ES-I3 (cell line): ENCODE results near the gene PSMD3.

Source experiments
- H3K36me3 ChIP-seq: 2 replicates; pipeline ENCODE4 v1.6.1; 2013; ENCODE audit warnings: mild to moderate bottlenecking, low read length, control low read depth, moderate library complexity; ENCODE audit not compliant: insufficient read depth
- H3K4me1 ChIP-seq: 2 replicates; pipeline ENCODE4 v1.6.1; 2013; ENCODE audit warnings: mild to moderate bottlenecking, control low read depth, low read length; ENCODE audit not compliant: insufficient read depth
- H3K9ac ChIP-seq: 2 replicates; pipeline ENCODE4 v1.6.1; 2013; ENCODE audit warnings: low read depth, mild to moderate bottlenecking, low read length, moderate library complexity
- H3K9me3 ChIP-seq: 2 replicates; pipeline ENCODE4 v1.6.1; 2013; ENCODE audit warnings: mild to moderate bottlenecking, low read length, moderate library complexity; ENCODE audit not compliant: control insufficient read depth, insufficient read depth

PSMD3 gene

GRCh38 chr17:39970157-39970692 is 10.4 kb upstream of the PSMD3 start:
- no peaks in the 10 kb centered on the region for H3K4me1 ChIP-seq
- no peak overlapping the region for H3K9ac ChIP-seq
- no peaks in the 10 kb centered on the region for H3K9me3 ChIP-seq
- H3K36me3 ChIP-seq, result no peaks in the 10 kb centered on the region

- H3K9ac ChIP-seq, result no peak overlapping the region
- no peaks in the 10 kb centered on the region for H3K4me1 ChIP-seq
- no peaks in the 10 kb centered on the region for H3K9me3 ChIP-seq
- no peaks in the 10 kb centered on the region for H3K36me3 ChIP-seq
These were observed 9.5 kb upstream of the PSMD3 start for GRCh38 chr17:39971076-39971603.

- Histone ChIP-seq H3K36me3 (no peaks in the 10 kb centered on the region), H3K9me3 (no peaks in the 10 kb centered on the region), H3K4me1 (no peaks in the 10 kb centered on the region), H3K9ac (no peak overlapping the region)
These were observed 8.3 kb upstream of the PSMD3 start for GRCh38 chr17:39972271-39972670.

GRCh38 chr17:39973496-39973895 is 7.1 kb upstream of the PSMD3 start:
- Histone ChIP-seq H3K4me1 (no peaks in the 10 kb centered on the region), H3K36me3 (no peaks in the 10 kb centered on the region), H3K9me3 (no peaks in the 10 kb centered on the region), H3K9ac (no peak overlapping the region)

- H3K9me3 ChIP-seq, result no peaks in the 10 kb centered on the region
- no peaks in the 10 kb centered on the region for H3K36me3 ChIP-seq
- H3K4me1 ChIP-seq, result peaks cover 6% of the 10 kb centered on the region
- H3K9ac ChIP-seq, result no peak overlapping the region
These were observed 6.2 kb upstream of the PSMD3 start for GRCh38 chr17:39974433-39974832.

- Histone ChIP-seq H3K36me3 (no peaks in the 10 kb centered on the region), H3K9ac (no peak overlapping the region), H3K4me1 (peaks cover 9% of the 10 kb centered on the region), H3K9me3 (no peaks in the 10 kb centered on the region)
These were observed 4.8 kb upstream of the PSMD3 start for GRCh38 chr17:39975801-39976200.

- Histone ChIP-seq H3K36me3 (0 out of 2 replicates have a peak, but pooled peaks cover 1% of the 10 kb centered on the region), H3K4me1 (peaks cover 9% of the 10 kb centered on the region), H3K9ac (peak overlapping the region; percentile 66), H3K9me3 (no peaks in the 10 kb centered on the region)
These were observed 1.5 kb upstream of the PSMD3 start for GRCh38 chr17:39979016-39979670.

GRCh38 chr17:39979893-39980350 is 685 bp upstream of the PSMD3 start:
- Histone ChIP-seq H3K9me3 (no peaks in the 10 kb centered on the region), H3K9ac (peak overlapping the region; percentile 66), H3K36me3 (peaks cover 8% of the 10 kb centered on the region), H3K4me1 (peaks cover 9% of the 10 kb centered on the region)

GRCh38 chr17:39981207-39981741 is 667 bp downstream of the PSMD3 start:
- H3K4me1 ChIP-seq, result peaks cover 9% of the 10 kb centered on the region
- peaks cover 17% of the 10 kb centered on the region for H3K36me3 ChIP-seq
- peak overlapping the region; percentile 66 for H3K9ac ChIP-seq
- no peaks in the 10 kb centered on the region for H3K9me3 ChIP-seq

GRCh38 chr17:39981766-39982375 is 1.3 kb downstream of the PSMD3 start:
- peak overlapping the region; percentile 66 for H3K9ac ChIP-seq
- H3K4me1 ChIP-seq, result peaks cover 9% of the 10 kb centered on the region
- H3K36me3 ChIP-seq, result peaks cover 22% of the 10 kb centered on the region
- no peaks in the 10 kb centered on the region for H3K9me3 ChIP-seq

- Histone ChIP-seq H3K9ac (no peak overlapping the region), H3K36me3 (peaks cover 45% of the 10 kb centered on the region), H3K9me3 (no peaks in the 10 kb centered on the region), H3K4me1 (no peaks in the 10 kb centered on the region)
These were observed 7.7 kb downstream of the PSMD3 start for GRCh38 chr17:39988206-39988810.

- Histone ChIP-seq H3K4me1 (peaks cover 4% of the 10 kb centered on the region; the same call in 1 of the 2 replicates), H3K36me3 (peaks cover 11% of the 10 kb centered on the region), H3K9me3 (no peaks in the 10 kb centered on the region), H3K9ac (no peak overlapping the region)
These were observed 13.8 kb downstream of the PSMD3 start for GRCh38 chr17:39994448-39994847.

GRCh38 chr17:39995438-39995837 is 14.8 kb downstream of the PSMD3 start:
- H3K9ac ChIP-seq, result no peak overlapping the region
- peaks cover 11% of the 10 kb centered on the region for H3K36me3 ChIP-seq
- peaks cover 4% of the 10 kb centered on the region; the same call in 1 of the 2 replicates for H3K4me1 ChIP-seq
- no peaks in the 10 kb centered on the region for H3K9me3 ChIP-seq

- Histone ChIP-seq H3K9me3 (no peaks in the 10 kb centered on the region), H3K36me3 (peaks cover 11% of the 10 kb centered on the region), H3K9ac (no peak overlapping the region), H3K4me1 (peaks cover 4% of the 10 kb centered on the region; the same call in 1 of the 2 replicates)
These were observed 15.6 kb downstream of the PSMD3 start for GRCh38 chr17:39996162-39996561.
